ENCODE results near the gene ESF1.
"Not testable (repeated sequence)": the region's sequence is repeated elsewhere in the genome, so short reads cannot be mapped to it uniquely, and the experiment has no call there.

Gene ESF1

DNA sequence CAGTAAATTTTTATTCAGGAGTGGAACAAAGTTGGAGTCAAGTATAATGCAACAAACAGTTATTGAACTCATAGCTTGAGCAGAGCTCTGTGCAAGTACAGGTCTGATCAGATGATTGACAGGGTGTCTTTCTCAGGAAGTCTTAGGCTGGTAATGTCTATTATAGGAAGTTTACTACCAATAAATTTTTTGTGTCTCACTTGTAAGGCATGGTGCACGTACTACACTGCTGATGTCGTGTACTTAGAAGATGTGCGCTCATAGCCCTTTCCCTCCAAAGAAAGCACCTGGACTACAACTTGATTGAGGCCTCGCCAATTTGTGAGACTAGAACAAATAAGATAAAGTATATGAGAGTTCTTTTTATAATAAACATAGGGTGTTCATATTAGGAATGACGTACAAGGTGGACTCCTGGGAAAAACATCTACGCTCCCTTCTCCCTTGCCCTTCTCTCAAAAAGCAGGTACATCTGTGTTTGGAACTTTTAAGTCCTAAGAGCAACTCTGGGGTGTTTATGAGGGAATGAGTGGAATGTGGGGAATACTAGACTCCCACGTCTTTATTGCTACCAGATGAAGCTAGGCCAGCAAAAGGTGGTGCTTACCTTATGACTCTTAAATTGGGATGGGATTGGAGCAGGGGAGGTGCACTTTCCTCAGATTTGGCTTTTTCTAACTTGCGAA lies 1.6 kb upstream of the ESF1 start:
- no peak for DNase-seq

DNA sequence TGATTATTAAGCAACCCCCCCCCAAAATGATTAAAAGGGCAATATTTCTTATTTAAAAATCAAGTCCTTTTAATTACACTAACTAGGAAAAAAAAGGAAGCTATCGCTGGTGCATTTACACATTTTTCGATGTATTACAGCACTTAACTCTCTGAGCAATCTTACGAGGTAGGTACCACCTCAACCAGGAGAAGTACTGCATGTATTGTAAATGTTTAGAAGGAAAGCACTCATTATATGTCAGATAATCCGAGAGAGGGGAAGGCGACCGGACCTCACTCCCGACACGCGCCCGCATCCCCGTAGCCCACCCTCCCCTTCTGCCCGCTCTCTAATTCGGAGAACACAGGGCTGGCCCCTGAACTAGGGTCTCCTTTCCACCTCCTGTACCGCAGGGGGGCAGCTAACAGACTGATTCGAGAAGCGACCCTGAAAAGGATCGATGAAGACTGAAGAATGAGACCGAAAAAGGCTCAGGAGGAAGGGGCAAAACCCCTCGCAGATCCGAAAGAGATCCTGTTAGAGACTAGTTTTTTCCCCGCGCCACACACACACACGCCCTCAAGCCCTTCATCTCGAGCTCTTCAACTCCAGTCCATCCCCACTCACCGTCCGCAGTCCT lies 337 bp downstream of the ESF1 start:
- no peak for DNase-seq

DNA sequence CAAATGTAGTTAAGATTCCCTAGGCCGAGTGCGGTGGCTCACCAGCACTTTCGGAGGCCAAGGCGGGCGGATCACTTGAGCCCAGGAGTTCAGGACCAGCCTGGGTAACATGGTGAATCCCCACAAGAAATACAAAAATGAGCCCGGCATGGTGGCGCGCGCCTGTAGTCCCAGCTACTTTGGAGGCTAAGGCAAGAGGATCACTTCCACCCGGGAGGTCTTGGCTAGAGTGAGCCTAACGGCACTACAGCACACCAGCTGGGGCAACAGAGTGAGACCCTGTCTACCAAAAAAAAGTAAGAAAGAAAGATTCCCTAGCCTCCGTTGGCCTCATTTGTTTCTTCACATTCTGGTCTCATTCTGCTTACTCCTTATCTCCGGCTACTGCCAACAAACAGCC lies 1.2 kb downstream of the ESF1 start:
- no peak for DNase-seq

DNA sequence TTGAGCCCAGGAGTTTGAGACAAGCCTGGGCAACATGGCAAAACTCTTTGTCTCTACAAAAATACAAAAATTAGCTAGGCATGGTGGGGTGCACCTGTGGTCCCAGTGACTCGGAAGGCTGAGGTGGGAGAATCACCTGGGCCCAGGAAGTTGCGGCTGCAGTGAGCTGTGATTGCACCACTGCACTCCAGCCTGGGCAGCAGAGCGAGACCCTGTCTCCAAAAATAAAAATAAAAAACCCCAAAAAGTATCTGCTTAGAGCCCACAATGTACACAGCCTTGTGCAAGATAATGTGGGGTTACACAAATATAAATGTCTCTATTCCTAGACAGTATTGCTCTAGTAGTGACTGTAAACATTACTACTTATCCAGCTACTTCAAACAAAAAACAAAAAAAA lies 5.9 kb downstream of the ESF1 start:
- DNase-seq: no peak

DNA sequence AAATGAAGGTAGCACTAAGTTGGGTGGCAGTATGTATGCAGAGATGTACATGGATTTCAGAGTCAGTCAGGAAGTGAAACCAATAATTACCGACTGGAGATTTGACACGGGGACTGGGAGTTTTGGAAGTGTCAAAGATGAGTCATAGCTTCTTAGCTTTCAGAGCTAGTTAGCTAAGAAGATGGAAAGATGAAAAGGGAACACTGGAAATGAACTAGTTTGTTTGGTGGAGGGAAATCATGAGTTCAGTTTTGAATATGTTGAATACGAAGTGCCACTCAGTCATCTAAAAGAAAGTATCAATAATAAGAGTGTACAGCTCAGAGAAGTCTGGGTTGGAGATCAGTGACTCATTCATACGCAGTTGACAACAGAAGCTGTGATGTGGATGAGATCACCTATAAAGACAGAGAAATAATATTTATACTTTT lies 7.5 kb downstream of the ESF1 start:
- DNase-seq: peak; percentile 70 to 89 (median 82)

DNA sequence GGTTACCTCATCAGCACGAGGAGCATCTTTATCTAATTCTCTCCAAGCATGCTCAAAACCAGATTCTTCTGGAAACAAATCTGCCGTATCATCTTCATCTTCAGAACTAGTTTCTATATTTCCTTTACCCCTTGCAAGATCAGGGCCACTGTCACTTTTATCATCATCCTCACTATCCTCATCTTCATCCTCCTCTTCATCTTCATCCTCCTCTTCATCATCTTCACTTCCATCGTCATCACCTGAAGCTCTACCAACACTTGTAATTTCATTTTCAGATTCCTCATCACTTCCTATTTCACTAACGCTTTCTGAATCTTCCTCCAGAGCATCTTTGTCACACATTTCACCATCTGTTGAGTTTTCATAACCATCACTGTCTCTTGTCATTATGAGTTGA lies 8.9 kb downstream of the ESF1 start:
- DNase-seq: no peak

DNA sequence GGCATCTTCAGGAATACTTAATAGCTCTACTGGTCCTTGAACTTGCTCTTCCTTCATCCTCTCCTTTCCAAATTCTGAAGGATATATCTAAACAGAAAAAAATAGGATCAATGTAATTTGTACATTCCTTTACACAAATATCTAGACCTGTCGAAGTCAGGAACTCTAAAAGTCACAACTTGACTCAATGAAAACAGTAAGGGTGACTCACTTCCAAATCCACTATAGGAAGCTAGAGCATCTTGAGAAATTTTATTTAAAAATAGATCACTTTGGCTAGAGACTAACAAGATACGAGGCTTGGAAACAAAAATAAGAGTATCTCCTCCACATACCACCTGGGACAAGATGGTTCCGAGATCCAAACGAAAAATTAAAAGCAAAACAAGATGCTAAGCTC lies 12.2 kb downstream of the ESF1 start:
- no peak for DNase-seq

DNA sequence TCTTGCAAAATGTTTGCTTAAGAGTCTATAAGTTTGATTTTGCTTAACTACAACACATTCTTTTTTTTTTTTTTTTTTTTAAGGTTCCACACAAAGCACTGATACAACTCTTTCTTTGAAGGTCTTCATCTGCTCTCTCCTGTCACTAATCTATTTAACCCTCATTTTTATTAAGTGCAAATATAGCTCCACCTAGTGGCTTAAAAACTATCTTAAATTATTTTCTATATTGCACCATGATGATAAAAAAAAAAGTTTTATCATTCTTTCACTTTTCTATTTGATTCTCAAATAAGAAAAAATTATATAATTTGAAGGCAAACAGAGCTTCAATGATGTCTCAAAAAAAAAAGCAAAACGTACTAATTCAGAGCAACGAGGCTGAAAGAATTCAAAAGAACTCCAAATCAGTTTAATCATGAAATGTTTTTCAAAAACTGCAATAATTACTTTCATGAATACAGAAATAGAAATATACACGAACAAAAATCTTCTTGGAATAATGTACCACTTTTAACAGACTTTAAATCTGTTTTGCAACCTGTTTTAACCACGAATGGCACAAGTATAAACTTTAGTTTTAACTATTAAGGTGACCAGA lies 12.8 kb downstream of the ESF1 start:
- peak; percentile 34 to 81 (median 79) for DNase-seq

DNA sequence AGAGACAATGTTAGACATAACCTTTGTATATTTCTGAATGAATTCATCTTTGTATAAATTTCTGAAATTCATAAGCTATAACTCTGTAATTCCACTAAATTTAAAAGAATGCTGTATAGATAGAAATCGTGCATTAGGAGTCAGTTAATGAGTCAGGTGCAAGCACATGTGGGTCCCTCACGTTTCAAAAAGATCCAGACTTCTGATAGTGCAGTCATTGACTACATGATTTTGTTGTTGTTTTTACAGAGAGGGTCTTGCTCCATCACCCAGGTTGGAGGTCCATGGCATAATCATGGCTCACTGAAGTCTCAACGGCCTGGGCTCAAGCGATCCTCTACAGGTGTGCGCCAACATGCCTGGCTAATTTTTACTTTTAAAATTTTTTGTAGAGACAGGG lies 14.6 kb downstream of the ESF1 start:
- no peak for DNase-seq

DNA sequence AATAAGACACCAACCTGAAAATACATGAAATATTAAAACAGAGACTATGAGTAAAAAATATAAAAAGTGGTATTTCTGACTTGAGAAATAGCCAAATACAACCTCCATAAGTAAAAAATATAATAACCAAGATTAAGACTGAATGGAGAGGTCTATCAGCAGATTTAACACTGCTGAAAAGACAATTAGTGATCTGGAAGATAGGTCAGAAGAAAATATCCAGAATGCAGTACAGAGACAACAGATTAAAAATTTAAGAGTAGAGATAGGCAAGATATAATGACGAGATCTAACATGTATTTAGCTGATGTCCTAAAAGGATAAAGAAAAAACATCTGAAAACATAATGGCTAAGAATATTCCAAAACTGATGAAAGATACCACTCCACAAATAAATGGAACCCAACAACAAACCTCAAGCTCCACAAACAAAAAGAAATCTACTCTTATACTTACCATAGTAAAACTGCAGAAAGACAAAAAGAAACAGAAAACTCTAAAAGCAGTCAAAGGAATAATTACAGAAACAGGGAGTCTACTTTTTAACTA lies 18.8 kb downstream of the ESF1 start:
- DNase-seq: no peak

DNA sequence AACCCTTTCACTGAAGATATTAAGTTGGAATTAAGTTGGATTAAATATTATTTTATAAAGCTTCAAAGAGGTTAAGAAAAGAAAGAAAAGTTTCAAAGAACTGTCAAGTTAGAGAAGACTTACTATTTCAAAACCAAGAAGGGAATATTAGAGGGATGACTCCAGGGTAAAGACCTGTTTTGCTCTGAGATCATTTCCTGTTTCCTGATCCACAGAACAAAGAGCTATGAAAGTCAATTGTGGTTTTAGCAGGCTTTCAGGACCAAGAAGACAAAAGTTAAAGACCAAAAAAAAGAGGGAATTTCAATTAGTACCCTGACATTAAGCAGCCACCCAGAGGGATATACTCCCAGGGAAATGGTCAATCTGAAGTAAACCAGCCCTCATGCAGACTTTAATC lies 19.4 kb downstream of the ESF1 start:
- DNase-seq: peak in 1 of 3 donors; percentile 25

DNA sequence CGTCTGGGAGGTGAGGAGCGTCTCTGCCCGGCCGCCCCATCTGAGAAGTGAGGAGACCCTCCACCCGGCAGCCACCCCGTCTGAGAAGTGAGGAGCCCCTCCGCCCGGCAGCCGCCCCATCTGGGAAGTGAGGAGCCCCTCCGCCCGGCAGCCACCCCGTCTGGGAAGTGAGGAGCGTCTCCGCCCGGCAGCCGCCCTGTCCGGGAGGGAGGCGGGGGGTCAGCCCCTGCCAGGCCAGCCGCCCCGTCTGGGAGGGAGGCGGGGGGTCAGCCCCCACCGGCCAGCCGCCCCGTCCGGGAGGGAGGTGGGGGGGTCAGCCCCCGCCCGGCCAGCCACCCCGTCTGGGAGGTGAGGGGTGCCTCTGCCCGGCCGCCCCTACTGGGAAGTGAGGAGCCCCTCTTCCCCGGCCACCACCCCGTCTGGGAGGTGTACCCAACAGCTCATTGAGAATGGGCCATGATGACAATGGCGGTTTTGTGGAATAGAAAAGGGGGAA lies 24.2 kb downstream of the ESF1 start:
- not testable (repeated sequence) for DNase-seq

DNA sequence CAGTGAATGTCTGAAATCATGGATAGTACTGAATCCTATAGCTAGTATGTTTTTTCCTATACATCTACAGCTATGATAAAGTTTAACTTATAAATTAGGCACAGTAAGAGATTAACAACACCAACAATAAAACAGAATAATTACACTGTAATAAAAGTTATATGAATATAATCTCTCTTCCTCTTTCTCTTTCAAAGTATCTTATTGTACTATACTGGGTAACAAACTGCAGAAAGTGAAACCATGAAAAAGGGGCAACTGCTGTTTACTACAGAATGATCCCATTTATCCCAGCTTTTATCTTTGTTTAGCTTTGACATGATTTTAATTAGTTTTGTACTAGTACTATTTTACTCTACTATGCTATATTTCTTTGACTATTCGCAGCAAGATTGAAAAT lies 25.8 kb downstream of the ESF1 start:
- no peak for DNase-seq

DNA sequence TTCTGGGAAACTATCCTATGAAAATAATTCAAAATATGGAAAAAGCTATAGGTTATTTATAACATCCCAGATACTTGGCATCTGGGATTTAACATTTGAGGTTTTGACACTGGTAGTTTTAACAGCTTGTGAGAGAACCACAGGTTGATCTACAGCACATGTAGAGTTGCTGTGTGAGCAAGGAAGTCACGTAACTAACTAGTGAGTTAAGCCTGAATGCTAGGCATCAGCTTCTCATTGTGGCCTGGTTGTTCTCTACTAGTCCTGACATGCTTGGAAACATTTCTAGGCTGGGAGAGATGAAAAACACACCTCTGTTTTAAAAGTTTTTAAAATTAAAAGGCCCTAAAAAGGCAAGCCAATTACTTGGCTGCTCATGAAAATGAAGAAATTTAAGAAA lies 28.2 kb downstream of the ESF1 start:
- no peak for DNase-seq

DNA sequence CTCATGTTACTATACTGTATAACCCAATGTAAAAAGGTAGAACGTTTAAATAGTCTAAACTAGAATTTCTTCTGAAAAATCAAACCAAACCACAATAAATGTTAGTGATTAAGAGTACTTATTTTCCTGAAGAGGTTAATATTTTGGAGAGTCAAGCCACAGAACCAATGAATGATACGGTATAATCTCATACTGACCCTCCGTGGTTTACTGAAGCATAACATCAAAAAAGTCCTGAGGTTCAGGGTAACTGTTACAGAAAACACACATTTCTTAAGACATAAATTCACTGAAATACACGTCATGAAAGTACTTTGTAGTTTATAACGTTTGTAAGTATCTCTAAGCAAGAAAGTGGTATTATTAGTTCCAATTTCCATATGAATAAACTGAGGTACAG lies 28.9 kb downstream of the ESF1 start:
- no peak for DNase-seq

DNA sequence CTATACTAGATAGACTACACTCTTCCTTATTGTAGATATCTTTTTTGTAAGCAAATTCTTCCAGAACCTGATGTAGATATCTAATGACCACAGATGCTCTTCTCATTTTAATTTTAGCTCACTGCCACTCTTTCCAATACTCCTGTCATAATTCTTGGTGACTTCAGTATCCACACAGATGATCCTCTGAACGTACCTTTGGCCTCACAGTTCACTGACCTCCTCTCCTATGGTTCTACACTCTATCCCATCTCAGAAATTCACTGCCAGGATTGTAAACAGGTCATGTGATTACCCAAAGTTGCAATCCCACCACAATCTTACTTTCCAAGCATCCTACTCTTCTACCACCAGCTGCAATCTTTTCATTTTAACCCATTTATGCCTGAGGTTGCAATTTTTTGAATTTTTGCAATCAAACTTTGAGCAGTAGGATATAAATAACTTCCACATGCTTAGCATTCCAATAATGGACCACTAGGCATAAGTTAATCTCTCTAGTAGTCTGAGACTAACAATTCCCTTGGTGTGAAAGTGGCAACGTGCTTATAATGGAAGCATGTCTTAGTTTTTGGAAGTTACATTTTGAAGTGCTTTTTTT lies 31.2 kb downstream of the ESF1 start:
- DNase-seq: no peak

DNA sequence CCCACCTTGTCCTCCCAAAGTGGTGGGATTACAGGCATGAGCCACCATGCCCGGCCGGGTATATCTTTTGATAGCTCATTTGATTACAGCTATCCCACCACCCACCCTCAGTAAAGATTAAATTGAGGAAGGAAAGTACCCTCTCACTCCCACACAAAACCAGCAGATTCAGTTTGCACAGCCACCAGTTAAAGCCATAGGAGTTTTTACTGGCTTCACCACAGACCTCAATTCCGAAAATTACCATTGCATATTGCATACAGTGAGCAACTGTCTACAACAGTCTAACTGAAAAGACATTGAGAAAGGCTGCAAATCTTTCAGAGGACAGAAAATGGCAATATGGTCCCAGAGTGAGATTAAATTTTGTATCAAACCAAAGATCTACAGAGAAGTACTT lies 34.9 kb downstream of the ESF1 start:
- no peak for DNase-seq

DNA sequence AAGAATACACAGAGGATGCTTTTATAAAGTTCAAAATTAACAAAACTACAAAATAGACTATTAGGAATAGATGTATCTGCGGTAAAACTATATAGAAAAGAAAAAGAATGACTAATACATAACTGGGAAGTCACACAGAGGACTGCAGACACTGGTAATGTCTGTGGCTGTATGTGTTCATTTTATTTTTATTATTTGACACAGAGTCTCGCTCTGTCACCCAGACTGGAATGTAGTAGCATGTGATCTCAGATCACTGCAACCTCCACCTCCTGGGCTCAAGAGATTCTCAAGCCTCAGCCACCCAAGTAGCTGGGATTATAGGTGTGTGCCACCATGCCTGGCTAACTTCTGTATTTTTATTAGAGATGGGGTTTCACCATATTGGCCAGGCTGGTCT lies 38.9 kb downstream of the ESF1 start:
- no peak for DNase-seq

DNA sequence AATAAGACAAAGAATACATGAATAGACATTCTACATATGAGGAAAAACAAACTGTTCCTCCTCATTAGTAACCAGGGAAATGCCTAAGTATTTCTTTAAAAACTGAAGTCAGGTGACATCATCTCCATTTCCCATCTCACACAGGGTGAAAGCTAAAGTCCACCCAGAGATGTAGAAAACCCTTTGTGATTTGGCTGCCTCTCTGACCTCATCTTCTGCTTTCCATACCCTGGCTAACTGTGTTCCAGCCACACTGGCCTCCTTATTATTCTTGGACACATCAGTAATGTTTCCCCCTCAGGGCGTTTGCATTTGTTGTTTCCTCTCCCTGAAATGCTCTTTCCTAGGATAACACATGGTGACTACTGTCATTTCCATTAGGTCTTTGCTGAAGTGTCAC lies 40.4 kb downstream of the ESF1 start:
- peak; percentile 19 to 40 (median 23) for DNase-seq

DNA sequence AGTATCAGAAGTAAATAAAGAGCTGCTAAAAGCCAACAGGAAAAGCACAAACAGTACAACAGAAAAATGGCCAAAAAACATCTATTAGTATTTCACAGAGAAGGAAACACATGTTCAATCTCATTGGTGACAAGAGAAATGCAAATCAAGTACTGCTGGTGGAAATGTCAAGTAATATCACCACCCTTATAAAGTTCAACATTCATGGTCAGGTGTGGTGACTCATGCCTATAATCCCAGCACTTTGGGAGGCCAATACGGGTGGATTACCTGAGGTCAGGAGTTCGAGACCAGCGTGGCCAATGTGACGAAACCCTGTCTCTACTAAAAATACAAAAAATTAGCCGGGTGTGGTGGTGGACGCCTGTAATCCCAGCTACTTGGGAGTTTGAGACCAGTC lies 42.8 kb downstream of the ESF1 start:
- no peak for DNase-seq

DNA sequence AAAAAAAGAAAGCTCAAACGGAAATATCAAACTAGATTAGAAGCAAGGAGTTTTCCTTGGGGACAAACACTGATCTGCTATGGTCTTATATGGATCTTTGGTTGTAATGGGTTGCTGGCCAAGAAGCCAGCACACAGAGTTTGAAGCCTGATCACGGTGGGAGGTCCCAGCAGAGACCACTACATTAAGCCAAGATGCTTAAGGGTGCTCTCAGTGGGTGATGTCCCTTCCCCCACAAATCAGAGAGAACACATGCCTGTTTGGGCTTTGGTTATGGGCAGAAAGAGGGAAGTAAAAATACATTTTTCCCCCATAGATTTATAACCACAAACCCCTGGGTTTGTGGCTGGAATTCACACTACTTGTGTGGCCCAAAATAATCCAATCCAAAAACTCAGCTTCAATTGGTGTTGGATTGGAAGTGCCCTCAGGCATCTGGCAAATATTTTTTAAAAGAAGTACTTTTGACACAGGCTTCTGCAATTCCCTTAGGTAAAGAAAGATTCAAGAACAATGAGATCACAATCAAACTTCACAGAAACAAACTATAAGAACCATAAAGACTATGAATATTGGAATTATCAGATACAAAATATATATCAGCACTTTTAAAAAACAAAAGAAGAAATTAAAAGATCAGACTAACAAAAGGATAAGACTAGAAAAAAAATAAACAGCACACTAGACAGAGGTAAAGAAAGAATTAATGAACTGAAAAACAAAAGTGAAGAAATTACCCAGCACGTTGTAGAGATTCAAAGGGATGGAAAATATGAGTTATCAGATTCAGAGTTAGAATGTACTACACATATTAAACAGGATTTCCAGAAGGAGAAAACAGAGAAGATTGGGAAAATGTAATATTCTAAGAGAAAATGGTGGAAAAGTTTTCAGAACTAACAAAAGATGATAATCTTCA lies 44.7 kb downstream of the ESF1 start:
- DNase-seq: no peak

DNA sequence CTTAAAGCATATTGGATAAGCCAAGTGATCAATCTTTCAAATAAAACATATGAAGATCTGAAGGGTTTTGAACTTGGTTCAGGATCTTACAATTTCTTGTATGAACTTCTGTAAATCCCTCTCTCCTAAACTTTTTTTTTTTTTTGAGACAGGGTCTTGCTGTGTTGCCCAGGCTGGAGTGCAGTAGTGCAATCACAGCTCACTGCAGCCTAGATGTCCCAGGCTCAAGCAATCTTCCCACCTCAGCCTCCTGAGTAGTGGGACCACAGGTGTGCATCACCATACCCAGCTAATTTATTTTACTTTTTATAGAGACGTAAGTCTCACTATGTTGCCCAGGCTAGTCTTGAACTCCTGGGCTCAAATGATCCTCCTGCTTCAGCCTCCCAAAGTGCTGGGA lies 46.5 kb downstream of the ESF1 start:
- DNase-seq: not testable (repeated sequence)

Data from suppressor macrophage treated with lipopolysaccharide for 1 hour (primary cell).